CD8-positive, alpha-beta memory T cell (primary cell): ENCODE data around the gene ENDOV. TPM values are rescaled to one million over a fixed set of nuclear protein-coding genes. Genes with fewer than 3 reads are reported as not detected.

Experiments
- CTCF ChIA-PET: fragments of 350-600 bp; sonication (Branson Sonifier 250); formaldehyde crosslinking; loops from one replicate; lab custom pipeline; 2021; ENCODE audit warnings: antibody characterized with exemption; lab: Charles Lee
- POLR2A ChIA-PET: fragments of 350-600 bp; sonication (Branson Sonifier 250); formaldehyde crosslinking; loops from one replicate; lab custom pipeline; 2021; ENCODE audit warnings: antibody characterized with exemption; lab: Charles Lee
- DNase-seq, 5 donors: peaks; one replicate each; pipeline versions ENCODE4 v3.0.0 to v3.0.0-alpha.2; 2020 to 2022; ENCODE audit warnings: mixed read lengths in 1 of 5
- H3K27ac ChIP-seq: one replicate; pipeline ENCODE4 v1.7.0; 2013; ENCODE audit warnings: low read depth, mild to moderate bottlenecking, low read length, moderate library complexity
- H3K27me3 ChIP-seq: 2 replicates; pipeline ENCODE4 v1.7.0; 2013; ENCODE audit warnings: low read length, mild to moderate bottlenecking; ENCODE audit not compliant: insufficient read depth, poor library complexity, severe bottlenecking
- H3K36me3 ChIP-seq: 2 replicates; pipeline ENCODE4 v1.7.0; 2013; ENCODE audit warnings: mild to moderate bottlenecking, low read length, moderate library complexity; ENCODE audit not compliant: insufficient read depth
- H3K4me1 ChIP-seq: 2 replicates; pipeline ENCODE4 v1.7.0; 2013; ENCODE audit warnings: mild to moderate bottlenecking, low read length, moderate library complexity; ENCODE audit not compliant: insufficient read depth
- H3K4me3 ChIP-seq: 2 replicates; pipeline ENCODE4 v1.7.0; 2013; ENCODE audit warnings: mild to moderate bottlenecking, low read length
- H3K9me3 ChIP-seq: 2 replicates; pipeline ENCODE4 v1.7.0; 2013; ENCODE audit warnings: mild to moderate bottlenecking, low read length
- H3K27ac Mint-ChIP-seq, 8 donors: one replicate each; pipeline ENCODE4 v1.8.0; 2020 to 2021; ENCODE audit warnings: mixed read lengths in 8 of 8, mild to moderate bottlenecking in 6 of 8, inconsistent platforms in 3 of 8, moderate library complexity in 3 of 8
- H3K27me3 Mint-ChIP-seq, 2 donors: one replicate each; pipeline ENCODE4 v1.8.0; 2020 to 2021; ENCODE audit warnings: mixed read lengths in 2 of 2, mild to moderate bottlenecking in 1 of 2, moderate library complexity in 1 of 2
- H3K36me3 Mint-ChIP-seq, 3 donors: one replicate each; pipeline ENCODE4 v1.8.0; 2020 to 2021; ENCODE audit warnings: mixed read lengths in 3 of 3, inconsistent platforms in 1 of 3, mild to moderate bottlenecking in 1 of 3
- H3K4me1 Mint-ChIP-seq, 3 donors: one replicate each; pipeline ENCODE4 v1.8.0; 2020 to 2021; ENCODE audit warnings: mixed read lengths in 3 of 3, inconsistent platforms in 1 of 3, mild to moderate bottlenecking in 1 of 3
- H3K4me3 Mint-ChIP-seq, 7 donors: one replicate each; pipeline ENCODE4 v1.8.0; 2020 to 2021; ENCODE audit warnings: mixed read lengths in 7 of 7, mild to moderate bottlenecking in 6 of 7, moderate library complexity in 4 of 7, inconsistent platforms in 2 of 7
- H3K9me3 Mint-ChIP-seq, 5 donors: one replicate each; pipeline ENCODE4 v1.8.0; 2020 to 2022; ENCODE audit warnings: mixed read lengths in 5 of 5, mild to moderate bottlenecking in 3 of 5, moderate library complexity in 2 of 5, inconsistent platforms in 1 of 5
- polyA plus RNA-seq: library from polyadenylated mRNA; unstranded; fragments of 300-500 nt; fragmentation: Illumina TruSeq; gene quantifications from one replicate; pipeline ENCODE4 v1.2.3, GENCODE V29; 2021
- total RNA-seq, 2 experiments: library from RNA; stranded (reverse); gene quantifications; one replicate each; pipeline ENCODE4 v1.2.3, GENCODE V29; 2021

ENDOV gene
- total and polyA plus RNA-seq, 3 experiments from 2014 or later = 8.5 to 16.8 (median 12.4) TPM

- ChIA-PET POLR2A (no interaction called here), CTCF (no interaction called here)
- no peaks in the 10 kb centered on the region for H3K9me3 Mint-ChIP-seq
- H3K4me3 Mint-ChIP-seq = peak overlapping the region in 2 of 7 donors; percentile 33 to 53
- no peaks in the 10 kb centered on the region for H3K36me3 ChIP-seq
- no peaks in the 10 kb centered on the region for H3K9me3 ChIP-seq
- H3K27me3 Mint-ChIP-seq = peaks cover 2 to 5% of the 10 kb centered on the region in 2 donors
- no peak overlapping the region for H3K27ac ChIP-seq
- no peak overlapping the region for H3K4me3 ChIP-seq
- peaks cover 0 to 28% (median 4%) of the 10 kb centered on the region in 3 donors for H3K36me3 Mint-ChIP-seq
- peaks cover 24 to 40% (median 33%) of the 10 kb centered on the region in 3 donors for H3K4me1 Mint-ChIP-seq
- peaks cover 15% of the 10 kb centered on the region for H3K4me1 ChIP-seq
- no peak for DNase-seq
- H3K27me3 ChIP-seq = peaks cover 3% of the 10 kb centered on the region
- peak overlapping the region in 2 of 8 donors; percentile 46 to 54 for H3K27ac Mint-ChIP-seq
Measured at GRCh38 chr17:80419255-80419654, 4.3 kb downstream of the ENDOV start.

- Mint-ChIP-seq H3K27me3 (no peaks in the 10 kb centered on the region), H3K4me1 (peaks cover 14 to 28% (median 22%) of the 10 kb centered on the region in 3 donors), H3K4me3 (no peak overlapping the region), H3K27ac (no peak overlapping the region), H3K9me3 (no peaks in the 10 kb centered on the region), H3K36me3 (peaks cover 0 to 21% (median 4%) of the 10 kb centered on the region in 3 donors)
- no peaks in the 10 kb centered on the region for H3K36me3 ChIP-seq
- no peak overlapping the region for H3K27ac ChIP-seq
- ChIA-PET CTCF (interaction anchor here (1.1 kb wide), 1 partner anchor 560 kb away, joined by 3 read pairs; no protein-coding TSS in a partner anchor), POLR2A (no interaction called here)
- peaks cover 1% of the 10 kb centered on the region for H3K4me1 ChIP-seq
- no peaks in the 10 kb centered on the region for H3K9me3 ChIP-seq
- DNase-seq = no peak
- no peak overlapping the region for H3K4me3 ChIP-seq
- no peaks in the 10 kb centered on the region for H3K27me3 ChIP-seq
Measured at GRCh38 chr17:80421381-80422090, 6.6 kb downstream of the ENDOV start.

GRCh38 chr17:80422276-80422675 lies 7.3 kb downstream of the ENDOV start:
- Mint-ChIP-seq H3K9me3 (no peaks in the 10 kb centered on the region), H3K36me3 (peaks cover 0 to 19% (median 4%) of the 10 kb centered on the region in 3 donors), H3K4me3 (no peak overlapping the region), H3K27me3 (no peaks in the 10 kb centered on the region), H3K27ac (no peak overlapping the region), H3K4me1 (peaks cover 11 to 25% (median 19%) of the 10 kb centered on the region in 3 donors)
- Histone ChIP-seq H3K36me3 (no peaks in the 10 kb centered on the region), H3K27ac (no peak overlapping the region), H3K27me3 (no peaks in the 10 kb centered on the region), H3K9me3 (no peaks in the 10 kb centered on the region), H3K4me3 (no peak overlapping the region), H3K4me1 (peaks cover 9% of the 10 kb centered on the region)
- ChIA-PET CTCF (interaction anchor here (1.1 kb wide), 1 partner anchor 559 kb away, joined by 3 read pairs; no protein-coding TSS in a partner anchor), POLR2A (no interaction called here)
- no peak for DNase-seq

- Mint-ChIP-seq H3K4me3 (no peak overlapping the region), H3K4me1 (peaks cover 11 to 18% (median 15%) of the 10 kb centered on the region in 3 donors), H3K36me3 (peaks cover 0 to 14% (median 4%) of the 10 kb centered on the region in 3 donors), H3K9me3 (no peaks in the 10 kb centered on the region), H3K27ac (peak overlapping the region in 1 of 8 donors; percentile 33), H3K27me3 (no peaks in the 10 kb centered on the region)
- no peak overlapping the region for H3K27ac ChIP-seq
- ChIA-PET CTCF (no interaction called here), POLR2A (no interaction called here)
- no peaks in the 10 kb centered on the region for H3K36me3 ChIP-seq
- peaks cover 9% of the 10 kb centered on the region for H3K4me1 ChIP-seq
- no peaks in the 10 kb centered on the region for H3K9me3 ChIP-seq
- no peak overlapping the region for H3K4me3 ChIP-seq
- no peak for DNase-seq
- H3K27me3 ChIP-seq = no peaks in the 10 kb centered on the region
Measured at GRCh38 chr17:80422981-80423380, 8.0 kb downstream of the ENDOV start.

GRCh38 chr17:80423536-80424225 lies 8.7 kb downstream of the ENDOV start:
- H3K4me3 Mint-ChIP-seq = no peak overlapping the region
- H3K36me3 Mint-ChIP-seq = peaks cover 0 to 8% (median 4%) of the 10 kb centered on the region in 3 donors
- no peak overlapping the region for H3K4me3 ChIP-seq
- H3K27me3 ChIP-seq = no peaks in the 10 kb centered on the region
- no peak for DNase-seq
- H3K4me1 ChIP-seq = peaks cover 9% of the 10 kb centered on the region
- H3K9me3 ChIP-seq = no peaks in the 10 kb centered on the region
- ChIA-PET POLR2A (no interaction called here), CTCF (no interaction called here)
- no peaks in the 10 kb centered on the region for H3K27me3 Mint-ChIP-seq
- H3K27ac ChIP-seq = no peak overlapping the region
- H3K4me1 Mint-ChIP-seq = peaks cover 9 to 15% (median 10%) of the 10 kb centered on the region in 3 donors
- H3K36me3 ChIP-seq = no peaks in the 10 kb centered on the region
- H3K9me3 Mint-ChIP-seq = no peaks in the 10 kb centered on the region
- H3K27ac Mint-ChIP-seq = peak overlapping the region in 6 of 8 donors; percentile 19 to 86 (median 62)

GRCh38 chr17:80424261-80424660 lies 9.3 kb downstream of the ENDOV start:
- peak overlapping the region in 5 of 8 donors; percentile 19 to 86 (median 63) for H3K27ac Mint-ChIP-seq
- H3K4me1 Mint-ChIP-seq = peaks cover 9 to 15% (median 10%) of the 10 kb centered on the region in 3 donors
- DNase-seq = peak in 1 of 5 donors; percentile 11
- H3K36me3 ChIP-seq = no peaks in the 10 kb centered on the region
- H3K4me1 ChIP-seq = peaks cover 9% of the 10 kb centered on the region
- H3K27me3 Mint-ChIP-seq = no peaks in the 10 kb centered on the region
- H3K27ac ChIP-seq = no peak overlapping the region
- H3K36me3 Mint-ChIP-seq = peaks cover 0 to 8% (median 4%) of the 10 kb centered on the region in 3 donors
- CTCF ChIA-PET = no interaction called here
- no peaks in the 10 kb centered on the region for H3K27me3 ChIP-seq
- no peak overlapping the region for H3K4me3 ChIP-seq
- no peaks in the 10 kb centered on the region for H3K9me3 ChIP-seq
- H3K9me3 Mint-ChIP-seq = no peaks in the 10 kb centered on the region
- POLR2A ChIA-PET = no interaction called here
- no peak overlapping the region for H3K4me3 Mint-ChIP-seq

GRCh38 chr17:80424878-80425765 lies 10.2 kb downstream of the ENDOV start:
- POLR2A ChIA-PET = no interaction called here
- Histone ChIP-seq H3K36me3 (no peaks in the 10 kb centered on the region), H3K27ac (no peak overlapping the region), H3K4me3 (no peak overlapping the region), H3K4me1 (peaks cover 9% of the 10 kb centered on the region), H3K27me3 (no peaks in the 10 kb centered on the region), H3K9me3 (no peaks in the 10 kb centered on the region)
- Mint-ChIP-seq H3K27ac (peak overlapping the region in 1 of 8 donors; percentile 23), H3K4me1 (peaks cover 8 to 15% (median 9%) of the 10 kb centered on the region in 3 donors), H3K27me3 (no peaks in the 10 kb centered on the region), H3K9me3 (no peaks in the 10 kb centered on the region), H3K36me3 (peaks cover 0 to under 1% (median 0%) of the 10 kb centered on the region in 3 donors), H3K4me3 (no peak overlapping the region)
- no peak for DNase-seq
- CTCF ChIA-PET = interaction anchor here (0.9 kb wide), 1 partner anchor 151 kb away, joined by 3 read pairs; no protein-coding TSS in a partner anchor
